ENCODE results near the gene CST3.
"Not testable (repeated sequence)": the region's sequence is repeated elsewhere in the genome, so short reads cannot be mapped to it uniquely, and the experiment has no call there.

The CST3 gene

GRCh38 chr20:23636182-23636907 lies 1.4 kb downstream of the CST3 start:
- in situ Hi-C loops (cut with HindIII; ENCODE audit: low pct_unique_long_range_greater_than_20kb, low sequenced_read_pairs), result no loop called here
- DNase-seq (ENCODE audit: low read depth in 1 of 2, low spot score in 1 of 2), result no peak
- no peak for TF ChIP-seq JUND (IDR thresholded peaks at IDR 0.05; ENCODE audit: low read depth)

- DNase-seq (ENCODE audit: low read depth in 1 of 2, low spot score in 1 of 2); in situ Hi-C loops (cut with HindIII; ENCODE audit: low pct_unique_long_range_greater_than_20kb, low sequenced_read_pairs): not testable (repeated sequence)
These were observed 2.0 kb downstream of the CST3 start for GRCh38 chr20:23635768-23636090.

- DNase-seq (ENCODE audit: low read depth in 1 of 2, low spot score in 1 of 2), result peak; percentile 22 to 76
- no peak for TF ChIP-seq JUND (IDR thresholded peaks at IDR 0.05; ENCODE audit: low read depth)
- in situ Hi-C loops (cut with HindIII; ENCODE audit: low pct_unique_long_range_greater_than_20kb, low sequenced_read_pairs), result no loop called here
These were observed 2.6 kb downstream of the CST3 start for GRCh38 chr20:23634985-23635767.

GRCh38 chr20:23634044-23634801 lies 3.5 kb downstream of the CST3 start:
- no peak for TF ChIP-seq JUND (IDR thresholded peaks at IDR 0.05; ENCODE audit: low read depth)
- no peak for DNase-seq (ENCODE audit: low read depth in 1 of 2, low spot score in 1 of 2)
- in situ Hi-C loops (cut with HindIII; ENCODE audit: low pct_unique_long_range_greater_than_20kb, low sequenced_read_pairs), result no loop called here

- in situ Hi-C loops (cut with HindIII; ENCODE audit: low pct_unique_long_range_greater_than_20kb, low sequenced_read_pairs), result no loop called here
- no peak for TF ChIP-seq JUND (IDR thresholded peaks at IDR 0.05; ENCODE audit: low read depth)
- DNase-seq (ENCODE audit: low read depth in 1 of 2, low spot score in 1 of 2), result no peak
These were observed 4.8 kb downstream of the CST3 start for GRCh38 chr20:23632711-23633573.

- TF ChIP-seq JUND (IDR thresholded peaks at IDR 0.05; ENCODE audit: low read depth), result no peak
- DNase-seq (ENCODE audit: low read depth in 1 of 2, low spot score in 1 of 2), result no peak
- in situ Hi-C loops (cut with HindIII; ENCODE audit: low pct_unique_long_range_greater_than_20kb, low sequenced_read_pairs), result no loop called here
These were observed 5.6 kb downstream of the CST3 start for GRCh38 chr20:23631981-23632710.

- no peak for DNase-seq (ENCODE audit: low read depth in 1 of 2, low spot score in 1 of 2)
- no peak for TF ChIP-seq JUND (IDR thresholded peaks at IDR 0.05; ENCODE audit: low read depth)
- in situ Hi-C loops (cut with HindIII; ENCODE audit: low pct_unique_long_range_greater_than_20kb, low sequenced_read_pairs), result no loop called here
These were observed 6.4 kb downstream of the CST3 start for GRCh38 chr20:23631226-23631822.

GRCh38 chr20:23630392-23630849 lies 7.3 kb downstream of the CST3 start:
- no peak for DNase-seq (ENCODE audit: low read depth in 1 of 2, low spot score in 1 of 2)
- no peak for TF ChIP-seq JUND (IDR thresholded peaks at IDR 0.05; ENCODE audit: low read depth)
- in situ Hi-C loops (cut with HindIII; ENCODE audit: low pct_unique_long_range_greater_than_20kb, low sequenced_read_pairs), result no loop called here

GRCh38 chr20:23629542-23630391 lies 8.0 kb downstream of the CST3 start:
- no peak for TF ChIP-seq JUND (IDR thresholded peaks at IDR 0.05; ENCODE audit: low read depth)
- DNase-seq (ENCODE audit: low read depth in 1 of 2, low spot score in 1 of 2), result no peak
- in situ Hi-C loops (cut with HindIII; ENCODE audit: low pct_unique_long_range_greater_than_20kb, low sequenced_read_pairs), result no loop called here

- DNase-seq (ENCODE audit: low read depth in 1 of 2, low spot score in 1 of 2), result no peak
- TF ChIP-seq JUND (IDR thresholded peaks at IDR 0.05; ENCODE audit: low read depth), result no peak
- in situ Hi-C loops (cut with HindIII; ENCODE audit: low pct_unique_long_range_greater_than_20kb, low sequenced_read_pairs), result no loop called here
These were observed 8.7 kb downstream of the CST3 start for GRCh38 chr20:23629017-23629541.
